Uterus (tissue), 2 donors: ENCODE measurements around the gene TMEM132C.

Experiments
- CTCF ChIP-seq, 4 experiments: fragments of 200-600 bp in 2 of 4; fragments of 450-650 bp in 2 of 4; sonication (generic) in 2 of 4; IDR thresholded peaks; one replicate each; pipeline ENCODE4 v1.5.1; 2016 to 2019; ENCODE audit warnings: antibody characterized with exemption in 4 of 4, mild to moderate bottlenecking in 2 of 4, moderate library complexity in 1 of 4
- POLR2A ChIP-seq, 2 donors: fragments of 450-650 bp; IDR thresholded peaks; one replicate each; pipeline ENCODE4 v1.6.1; 2016; ENCODE audit warnings: antibody characterized with exemption in 2 of 2, mild to moderate bottlenecking in 1 of 2, moderate library complexity in 1 of 2

- TF ChIP-seq CTCF (IDR thresholded peaks at IDR 0.05) (peak; percentile 60 to 80 (median 68)), POLR2A (IDR thresholded peaks at IDR 0.05) (no peak)
Measured at GRCh38 chr12:128259556-128260070, 7.4 kb upstream of the TMEM132C start.
